HEK293 (cell line): ENCODE measurements around the gene PSD4.
A peak's percentile ranks its signal among the peaks of the same experiment; 100 is the strongest.

ENCODE experiments used
- CTCF ChIA-PET: fragments of 350-600 bp; formaldehyde crosslinking; extraction: SDS; loops from one replicate; lab custom pipeline; 2021; ENCODE audit warnings: antibody characterized with exemption; lab: Yijun Ruan, JAX
- POLR2A ChIA-PET: fragments of 300-600 bp; formaldehyde crosslinking; extraction: SDS; loops from one replicate; lab custom pipeline; 2020; ENCODE audit warnings: antibody characterized with exemption, inconsistent platforms; lab: Yijun Ruan, JAX
- H3K27ac ChIP-seq: fragments of 200-500 bp; sonication (Bioruptor generic); 2 replicates; pipeline ENCODE4 v1.5.1; 2014; ENCODE audit warnings: low read depth, low read length, control low read depth, inconsistent platforms; ENCODE audit errors: extremely low read depth
- H3K36me3 ChIP-seq, 2 experiments: fragments of 200-500 bp in 1 of 2; sonication (Bioruptor generic) in 1 of 2; 1 replicate in 1 of 2; 2 replicates in 1 of 2; pipeline ENCODE4 v1.5.1; 2014 to 2017; ENCODE audit warnings: inconsistent platforms in 2 of 2, low read length in 2 of 2; ENCODE audit not compliant: control insufficient read depth in 2 of 2, insufficient read depth in 1 of 2
- H3K4me1 ChIP-seq: fragments of 200-500 bp; sonication (Bioruptor generic); 2 replicates; pipeline ENCODE4 v1.5.1; 2014; ENCODE audit warnings: mild to moderate bottlenecking, low read length, inconsistent platforms; ENCODE audit not compliant: control insufficient read depth, insufficient read depth
- H3K4me3 ChIP-seq: 2 replicates; pipeline ENCODE4 v1.5.1; 2011; ENCODE audit warnings: low read depth, mild to moderate bottlenecking, control low read depth, low read length, moderate library complexity
- H3K9me3 ChIP-seq: fragments of 200-500 bp; sonication (Bioruptor generic); 2 replicates; pipeline ENCODE4 v1.5.1; 2014; ENCODE audit warnings: low read depth, low read length, inconsistent platforms; ENCODE audit not compliant: control insufficient read depth, insufficient read depth
- GLI4 ChIP-seq: fragments of 450-650 bp; formaldehyde crosslinking; IDR thresholded peaks from 2 replicates; pipeline ENCODE4 v1.5.1; 2016; ENCODE audit warnings: missing biosample characterization, missing genetic modification characterization
- HOXD13 ChIP-seq: sonication (generic); formaldehyde crosslinking; IDR thresholded peaks from 2 replicates; pipeline ENCODE4 v1.8.0; 2022; ENCODE audit warnings: missing genetic modification reagents, borderline replicate concordance
- WT1 ChIP-seq: fragments of 450-650 bp; formaldehyde crosslinking; IDR thresholded peaks from 2 replicates; pipeline ENCODE4 v1.5.1; 2016; ENCODE audit warnings: missing biosample characterization, missing genetic modification characterization
- YY2 ChIP-seq: fragments of 450-650 bp; formaldehyde crosslinking; IDR thresholded peaks from 2 replicates; pipeline ENCODE4 v1.5.1; 2016; ENCODE audit warnings: missing biosample characterization, missing genetic modification characterization
- ZBTB21 ChIP-seq: fragments of 450-650 bp; formaldehyde crosslinking; IDR thresholded peaks from 2 replicates; pipeline ENCODE4 v1.5.1; 2017; ENCODE audit warnings: missing biosample characterization, missing genetic modification characterization
- ZFHX2 ChIP-seq: fragments of 450-650 bp; formaldehyde crosslinking; conservative IDR thresholded peaks from 2 replicates; pipeline ENCODE4 v1.5.1; 2016; ENCODE audit warnings: missing biosample characterization, missing genetic modification characterization
- ZFP37 ChIP-seq: fragments of 450-650 bp; formaldehyde crosslinking; IDR thresholded peaks from 2 replicates; pipeline ENCODE4 v1.5.1; 2016; ENCODE audit warnings: missing biosample characterization, missing genetic modification characterization
- ZNF112 ChIP-seq: fragments of 450-650 bp; formaldehyde crosslinking; IDR thresholded peaks from 2 replicates; pipeline ENCODE4 v1.5.0; 2017; ENCODE audit warnings: missing biosample characterization, missing genetic modification characterization
- ZNF121 ChIP-seq: fragments of 450-650 bp; formaldehyde crosslinking; IDR thresholded peaks from 2 replicates; pipeline ENCODE4 v1.5.1; 2016; ENCODE audit warnings: missing biosample characterization, missing genetic modification characterization
- ZNF184 ChIP-seq: fragments of 450-650 bp; IDR thresholded peaks from 2 replicates; pipeline ENCODE4 v1.5.1; 2018; ENCODE audit warnings: missing biosample characterization, mild to moderate bottlenecking, missing genetic modification characterization
- ZNF223 ChIP-seq: fragments of 450-650 bp; formaldehyde crosslinking; IDR thresholded peaks from 2 replicates; pipeline ENCODE4 v1.5.1; 2016; ENCODE audit warnings: missing biosample characterization, missing genetic modification characterization
- ZNF394 ChIP-seq: fragments of 450-650 bp; formaldehyde crosslinking; IDR thresholded peaks from 2 replicates; pipeline ENCODE4 v1.5.1; 2016; ENCODE audit warnings: missing biosample characterization, missing genetic modification characterization, mild to moderate bottlenecking, moderate library complexity, borderline replicate concordance
- ZNF398 ChIP-seq: fragments of 450-650 bp; formaldehyde crosslinking; IDR thresholded peaks from 2 replicates; pipeline ENCODE4 v1.5.1; 2017; ENCODE audit warnings: missing biosample characterization, missing genetic modification characterization
- ZNF514 ChIP-seq: fragments of 450-650 bp; formaldehyde crosslinking; IDR thresholded peaks from 2 replicates; pipeline ENCODE4 v1.5.1; 2016; ENCODE audit warnings: missing biosample characterization, missing genetic modification characterization
- ZNF530 ChIP-seq: fragments of 450-650 bp; formaldehyde crosslinking; IDR thresholded peaks from 2 replicates; pipeline ENCODE4 v1.5.1; 2016; ENCODE audit warnings: low read depth, missing biosample characterization, missing genetic modification characterization
- ZNF549 ChIP-seq: fragments of 450-650 bp; IDR thresholded peaks from 2 replicates; pipeline ENCODE4 v1.5.1; 2018; ENCODE audit warnings: missing biosample characterization, missing genetic modification characterization, mild to moderate bottlenecking, inconsistent platforms, moderate library complexity
- ZNF837 ChIP-seq: fragments of 450-650 bp; formaldehyde crosslinking; IDR thresholded peaks from 2 replicates; pipeline ENCODE4 v1.5.1; 2016; ENCODE audit warnings: missing biosample characterization, missing genetic modification characterization
- ZNF843 ChIP-seq: fragments of 450-650 bp; formaldehyde crosslinking; IDR thresholded peaks from 2 replicates; pipeline ENCODE4 v1.5.1; 2016; ENCODE audit warnings: missing biosample characterization, missing genetic modification characterization
- TF ChIP-seq, protein P1 (sequence below): fragments of 450-650 bp; formaldehyde crosslinking; IDR thresholded peaks from 2 replicates; pipeline ENCODE4; 2016; ENCODE audit warnings: missing biosample characterization, missing genetic modification characterization

The PSD4 gene

GRCh38 chr2:113240915-113241911, 67.4 kb downstream of the PSD4 start (continued):
- no peak for TF ChIP-seq ZNF112 (tag by site-specific recombination)
- 0 out of 2 replicates have a peak, but pooled peaks have one; percentile 45 for TF ChIP-seq GLI4 (tag by site-specific recombination)
- TF ChIP-seq ZBTB21 (tag by site-specific recombination) = peak; percentile 77
- no peak for TF ChIP-seq ZNF184
- TF ChIP-seq HOXD13 (CRISPR knock-in tag) = no peak
- TF ChIP-seq ZNF843 (tag by site-specific recombination) = 0 out of 2 replicates have a peak, but pooled peaks have one; percentile 31
- TF ChIP-seq ZFP37 (tag by site-specific recombination) = peak; percentile 90
- peak; percentile 97 for TF ChIP-seq ZNF398 (tag by site-specific recombination)
- no peak for TF ChIP-seq ZNF394 (tag by site-specific recombination)
- TF ChIP-seq YY2 (tag by site-specific recombination) = peak; percentile 41; the same call in 1 of the 2 replicates

DNA sequence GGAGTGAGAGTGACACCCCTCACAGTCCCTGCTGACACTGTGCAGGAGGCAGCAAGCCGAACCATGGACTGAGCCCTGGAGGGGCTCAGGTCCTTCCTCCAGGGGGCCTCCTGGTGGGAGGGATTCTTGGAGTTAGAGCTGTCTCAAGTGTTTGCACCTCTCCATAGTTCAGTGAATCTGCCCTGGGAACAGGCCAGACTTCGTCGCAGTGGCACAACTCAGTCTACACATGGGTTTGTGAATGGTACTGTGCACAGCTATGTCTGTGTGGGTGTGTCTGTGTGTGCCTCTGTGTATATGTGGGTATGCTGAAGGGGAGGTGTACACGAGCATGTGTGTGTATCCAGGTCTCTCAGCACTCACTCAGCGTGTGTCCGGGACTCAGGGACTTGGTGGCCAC, 68.6 kb downstream of the PSD4 start:
- Histone ChIP-seq H3K36me3 (no peaks in the 10 kb centered on the region), H3K4me3 (no peak overlapping the region), H3K27ac (no peak overlapping the region), H3K4me1 (peaks cover 11% of the 10 kb centered on the region), H3K9me3 (no peaks in the 10 kb centered on the region)
- CTCF ChIA-PET = interaction anchor here (0.9 to 3.2 kb wide), 2 partner anchors 43 to 148 kb away, joined by 3 to 10 read pairs; no protein-coding TSS in a partner anchor
- TF ChIP-seq ZFHX2 (tag by site-specific recombination) (0 out of 2 replicates have a peak, but pooled peaks have one; percentile 9), ZNF223 (tag by site-specific recombination) (no peak)
- POLR2A ChIA-PET = no interaction called here

GRCh38 chr2:113245276-113245711, 71.5 kb downstream of the PSD4 start:
- Histone ChIP-seq H3K27ac (no peak overlapping the region), H3K9me3 (no peaks in the 10 kb centered on the region), H3K36me3 (no peaks in the 10 kb centered on the region), H3K4me1 (peaks cover 5% of the 10 kb centered on the region), H3K4me3 (no peak overlapping the region)
- ChIA-PET POLR2A (no interaction called here), CTCF (interaction anchor here (0.6 to 3.0 kb wide), 9 partner anchors 10 to 166 kb away, joined by 3 to 12 read pairs (median 4); no protein-coding TSS in a partner anchor)
- TF ChIP-seq, protein P1, sequence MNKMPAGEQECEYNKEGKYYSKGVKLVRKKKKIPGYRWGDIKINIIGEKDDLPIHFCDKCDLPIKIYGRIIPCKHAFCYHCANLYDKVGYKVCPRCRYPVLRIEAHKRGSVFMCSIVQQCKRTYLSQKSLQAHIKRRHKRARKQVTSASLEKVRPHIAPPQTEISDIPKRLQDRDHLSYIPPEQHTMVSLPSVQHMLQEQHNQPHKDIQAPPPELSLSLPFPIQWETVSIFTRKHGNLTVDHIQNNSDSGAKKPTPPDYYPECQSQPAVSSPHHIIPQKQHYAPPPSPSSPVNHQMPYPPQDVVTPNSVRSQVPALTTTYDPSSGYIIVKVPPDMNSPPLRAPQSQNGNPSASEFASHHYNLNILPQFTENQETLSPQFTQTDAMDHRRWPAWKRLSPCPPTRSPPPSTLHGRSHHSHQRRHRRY = no peak
- TF ChIP-seq ZNF530 = no peak
- no peak for TF ChIP-seq ZNF549
- TF ChIP-seq ZNF514 (tag by site-specific recombination) = no peak
- TF ChIP-seq ZNF121 (tag by site-specific recombination) = no peak
- TF ChIP-seq ZNF837 (tag by site-specific recombination) = no peak
- TF ChIP-seq WT1 (tag by site-specific recombination) = no peak
